WTC11 (cell line): ENCODE measurements around the gene NDOR1.
A peak's percentile ranks its signal among the peaks of the same experiment; 100 is the strongest.

ENCODE experiments used
- FOXP1 ChIP-seq: sonication (generic); formaldehyde crosslinking; IDR thresholded peaks from 2 replicates; pipeline ENCODE4 v1.8.0; 2022; ENCODE audit warnings: missing genetic modification reagents, mild to moderate bottlenecking, moderate library complexity, borderline replicate concordance
- GABPB1 ChIP-seq: sonication (generic); formaldehyde crosslinking; IDR thresholded peaks from 2 replicates; pipeline ENCODE4 v1.8.1; 2023; ENCODE audit warnings: mild to moderate bottlenecking, missing genetic modification reagents
- KAT7 ChIP-seq: sonication (generic); formaldehyde crosslinking; IDR thresholded peaks from 2 replicates; pipeline ENCODE4 v1.8.1; 2023; ENCODE audit warnings: missing genetic modification reagents, mild to moderate bottlenecking, borderline replicate concordance
- NR2C2 ChIP-seq: sonication (generic); formaldehyde crosslinking; IDR thresholded peaks from 2 replicates; pipeline ENCODE4 v1.8.0; 2022; ENCODE audit warnings: mild to moderate bottlenecking, missing genetic modification reagents
- SP1 ChIP-seq: sonication (generic); formaldehyde crosslinking; conservative IDR thresholded peaks from 2 replicates; pipeline ENCODE4 v1.8.1; 2022; ENCODE audit warnings: missing genetic modification reagents
- TF ChIP-seq, protein P1 (sequence below): fragments of 200-600 bp; IDR thresholded peaks from 2 replicates; pipeline ENCODE4 v1.8.0; 2022; ENCODE audit warnings: antibody characterized with exemption
- TF ChIP-seq, protein P2 (sequence below): fragments of 250-450 bp; sonication (Bioruptor Pico); IDR thresholded peaks from 2 replicates; pipeline ENCODE4 v2.1.2; 2022; ENCODE audit warnings: mild to moderate bottlenecking, moderate library complexity
- TF ChIP-seq, protein P3 (sequence below): sonication (generic); formaldehyde crosslinking; IDR thresholded peaks from 2 replicates; pipeline ENCODE4 v1.8.0; 2022; ENCODE audit warnings: mild to moderate bottlenecking, missing genetic modification reagents
- TF ChIP-seq, protein P4 (sequence below): sonication (generic); formaldehyde crosslinking; IDR thresholded peaks from 2 replicates; pipeline ENCODE4 v1.8.1; 2022; ENCODE audit warnings: mild to moderate bottlenecking, missing genetic modification reagents, moderate library complexity, borderline replicate concordance
- TF ChIP-seq, protein P5 (sequence below): sonication (generic); formaldehyde crosslinking; conservative IDR thresholded peaks from 2 replicates; pipeline ENCODE4 v1.8.1; 2022; ENCODE audit warnings: mild to moderate bottlenecking, missing genetic modification reagents

DNA sequence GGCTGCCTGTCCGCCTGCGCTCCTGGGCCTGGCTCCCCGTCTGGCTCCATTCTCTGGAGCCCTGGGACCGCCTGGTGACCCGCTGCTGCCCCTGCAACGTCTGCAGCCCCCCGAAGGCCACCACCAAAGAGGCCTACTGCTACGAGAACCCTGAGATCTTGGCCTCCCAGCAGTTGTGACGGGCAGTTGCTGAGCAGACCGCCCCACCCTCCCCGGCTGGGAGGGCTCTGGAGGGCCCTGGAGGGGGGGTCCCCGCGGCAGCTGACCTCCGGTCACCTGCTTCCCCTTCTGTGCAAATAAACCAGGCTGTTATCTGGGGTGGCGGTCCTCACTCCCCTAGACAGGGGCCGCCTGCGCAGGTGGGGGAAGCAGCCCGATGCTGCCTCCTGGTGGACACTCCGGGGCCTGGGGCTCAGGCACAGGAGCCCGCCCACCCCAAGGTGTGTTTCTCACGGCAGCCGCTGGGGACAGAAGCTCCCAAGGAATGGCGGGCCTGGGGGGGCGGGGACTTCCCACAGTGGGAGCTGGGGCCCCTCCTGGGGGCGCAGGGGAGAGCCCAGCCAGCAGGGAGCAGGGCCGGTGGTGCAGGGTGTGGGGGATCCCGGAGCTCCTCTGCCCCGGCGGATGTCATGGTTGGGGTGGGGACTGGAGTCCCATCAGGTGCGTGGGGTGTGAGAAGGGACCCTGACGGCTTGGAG is 30.9 kb downstream of the NDOR1 start:
- TF ChIP-seq, protein P1, sequence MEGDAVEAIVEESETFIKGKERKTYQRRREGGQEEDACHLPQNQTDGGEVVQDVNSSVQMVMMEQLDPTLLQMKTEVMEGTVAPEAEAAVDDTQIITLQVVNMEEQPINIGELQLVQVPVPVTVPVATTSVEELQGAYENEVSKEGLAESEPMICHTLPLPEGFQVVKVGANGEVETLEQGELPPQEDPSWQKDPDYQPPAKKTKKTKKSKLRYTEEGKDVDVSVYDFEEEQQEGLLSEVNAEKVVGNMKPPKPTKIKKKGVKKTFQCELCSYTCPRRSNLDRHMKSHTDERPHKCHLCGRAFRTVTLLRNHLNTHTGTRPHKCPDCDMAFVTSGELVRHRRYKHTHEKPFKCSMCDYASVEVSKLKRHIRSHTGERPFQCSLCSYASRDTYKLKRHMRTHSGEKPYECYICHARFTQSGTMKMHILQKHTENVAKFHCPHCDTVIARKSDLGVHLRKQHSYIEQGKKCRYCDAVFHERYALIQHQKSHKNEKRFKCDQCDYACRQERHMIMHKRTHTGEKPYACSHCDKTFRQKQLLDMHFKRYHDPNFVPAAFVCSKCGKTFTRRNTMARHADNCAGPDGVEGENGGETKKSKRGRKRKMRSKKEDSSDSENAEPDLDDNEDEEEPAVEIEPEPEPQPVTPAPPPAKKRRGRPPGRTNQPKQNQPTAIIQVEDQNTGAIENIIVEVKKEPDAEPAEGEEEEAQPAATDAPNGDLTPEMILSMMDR = peak; percentile 98
- TF ChIP-seq, protein P2, sequence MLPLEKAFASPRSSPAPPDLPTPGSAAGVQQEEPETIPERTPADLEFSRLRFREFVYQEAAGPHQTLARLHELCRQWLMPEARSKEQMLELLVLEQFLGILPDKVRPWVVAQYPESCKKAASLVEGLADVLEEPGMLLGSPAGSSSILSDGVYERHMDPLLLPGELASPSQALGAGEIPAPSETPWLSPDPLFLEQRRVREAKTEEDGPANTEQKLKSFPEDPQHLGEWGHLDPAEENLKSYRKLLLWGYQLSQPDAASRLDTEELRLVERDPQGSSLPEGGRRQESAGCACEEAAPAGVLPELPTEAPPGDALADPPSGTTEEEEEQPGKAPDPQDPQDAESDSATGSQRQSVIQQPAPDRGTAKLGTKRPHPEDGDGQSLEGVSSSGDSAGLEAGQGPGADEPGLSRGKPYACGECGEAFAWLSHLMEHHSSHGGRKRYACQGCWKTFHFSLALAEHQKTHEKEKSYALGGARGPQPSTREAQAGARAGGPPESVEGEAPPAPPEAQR (CRISPR knock-in tag) = no peak
- TF ChIP-seq, protein P3, sequence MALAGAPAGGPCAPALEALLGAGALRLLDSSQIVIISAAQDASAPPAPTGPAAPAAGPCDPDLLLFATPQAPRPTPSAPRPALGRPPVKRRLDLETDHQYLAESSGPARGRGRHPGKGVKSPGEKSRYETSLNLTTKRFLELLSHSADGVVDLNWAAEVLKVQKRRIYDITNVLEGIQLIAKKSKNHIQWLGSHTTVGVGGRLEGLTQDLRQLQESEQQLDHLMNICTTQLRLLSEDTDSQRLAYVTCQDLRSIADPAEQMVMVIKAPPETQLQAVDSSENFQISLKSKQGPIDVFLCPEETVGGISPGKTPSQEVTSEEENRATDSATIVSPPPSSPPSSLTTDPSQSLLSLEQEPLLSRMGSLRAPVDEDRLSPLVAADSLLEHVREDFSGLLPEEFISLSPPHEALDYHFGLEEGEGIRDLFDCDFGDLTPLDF (CRISPR knock-in tag) = no peak
- TF ChIP-seq, protein P4, sequence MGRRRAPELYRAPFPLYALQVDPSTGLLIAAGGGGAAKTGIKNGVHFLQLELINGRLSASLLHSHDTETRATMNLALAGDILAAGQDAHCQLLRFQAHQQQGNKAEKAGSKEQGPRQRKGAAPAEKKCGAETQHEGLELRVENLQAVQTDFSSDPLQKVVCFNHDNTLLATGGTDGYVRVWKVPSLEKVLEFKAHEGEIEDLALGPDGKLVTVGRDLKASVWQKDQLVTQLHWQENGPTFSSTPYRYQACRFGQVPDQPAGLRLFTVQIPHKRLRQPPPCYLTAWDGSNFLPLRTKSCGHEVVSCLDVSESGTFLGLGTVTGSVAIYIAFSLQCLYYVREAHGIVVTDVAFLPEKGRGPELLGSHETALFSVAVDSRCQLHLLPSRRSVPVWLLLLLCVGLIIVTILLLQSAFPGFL (CRISPR knock-in tag) = no peak
- peak; percentile 52; the same call in 1 of the 2 replicates for TF ChIP-seq GABPB1 (CRISPR knock-in tag)
- TF ChIP-seq FOXP1 (CRISPR knock-in tag) = no peak
- TF ChIP-seq KAT7 = no peak
- TF ChIP-seq SP1 = peak; percentile 53; the same call in 1 of the 2 replicates
- TF ChIP-seq, protein P5, sequence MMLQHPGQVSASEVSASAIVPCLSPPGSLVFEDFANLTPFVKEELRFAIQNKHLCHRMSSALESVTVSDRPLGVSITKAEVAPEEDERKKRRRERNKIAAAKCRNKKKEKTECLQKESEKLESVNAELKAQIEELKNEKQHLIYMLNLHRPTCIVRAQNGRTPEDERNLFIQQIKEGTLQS (CRISPR knock-in tag) = no peak
- TF ChIP-seq NR2C2 (CRISPR knock-in tag) = no peak
